CD4-positive, alpha-beta T cell treated with Interleukin-12 subunit alpha and Interleukin-12 subunit beta, for 1 hour (primary cell): ENCODE results near the gene PPP1R14B.

Source experiments
- DNase-seq: peaks from one replicate; pipeline ENCODE4 v3.0.0-alpha.2; 2020

Gene PPP1R14B

GRCh38 chr11:64246871-64247728 lies at the start of gene PPP1R14B:
PPP1R14B (minus strand) TSS chr11:64246943; CDS start chr11:64246673, 270 bp downstream.
- peak; percentile 81 for DNase-seq

- no peak for DNase-seq
These were observed 49.5 kb upstream of the PPP1R14B start for GRCh38 chr11:64296236-64296635.

GRCh38 chr11:64295760-64296159 lies 49.0 kb upstream of the PPP1R14B start:
- DNase-seq = no peak

GRCh38 chr11:64294774-64295173 lies 48.0 kb upstream of the PPP1R14B start:
- no peak for DNase-seq

- DNase-seq = no peak
These were observed 45.9 kb upstream of the PPP1R14B start for GRCh38 chr11:64292460-64293254.

- no peak for DNase-seq
These were observed 45.2 kb upstream of the PPP1R14B start for GRCh38 chr11:64291752-64292459.

GRCh38 chr11:64291262-64291751 lies 44.6 kb upstream of the PPP1R14B start, which contains the start of gene KCNK4:
KCNK4 (plus strand) TSS chr11:64291302; CDS start chr11:64293019, 1,717 bp downstream.
- DNase-seq = no peak

GRCh38 chr11:64290352-64291261 lies 43.9 kb upstream of the PPP1R14B start:
- DNase-seq = no peak

GRCh38 chr11:64289002-64289564 lies 42.3 kb upstream of the PPP1R14B start:
- DNase-seq = no peak

- DNase-seq = no peak
These were observed 41.6 kb upstream of the PPP1R14B start for GRCh38 chr11:64288353-64288750.

GRCh38 chr11:64287676-64288352 lies 41.1 kb upstream of the PPP1R14B start:
- DNase-seq = no peak

GRCh38 chr11:64286801-64287159 lies 40.0 kb upstream of the PPP1R14B start:
- DNase-seq = no peak

- DNase-seq = peak; percentile 33
These were observed 39.4 kb upstream of the PPP1R14B start for GRCh38 chr11:64285885-64286800.

- peak; percentile 92 for DNase-seq
These were observed 38.5 kb upstream of the PPP1R14B start, which contains the start of gene GPR137 for GRCh38 chr11:64284962-64285884. GPR137 (plus strand) TSS chr11:64285848; CDS start chr11:64286525, 677 bp downstream.

- DNase-seq = peak; percentile 96
These were observed 37.6 kb upstream of the PPP1R14B start, which contains the start of gene BAD for GRCh38 chr11:64284048-64284961. BAD (minus strand) TSS chr11:64284665; CDS start chr11:64284368, 297 bp downstream.

- no peak for DNase-seq
These were observed 36.3 kb upstream of the PPP1R14B start for GRCh38 chr11:64283092-64283491.
